Esophagus squamous epithelium (tissue), 4 donors: Measurements from ENCODE around the gene CHST8.

Experiments
- CTCF ChIP-seq, 6 experiments: fragments of 450-650 bp in 4 of 6; fragments of 200-600 bp in 2 of 6; sonication (generic) in 2 of 6; IDR thresholded peaks; one replicate each; pipeline ENCODE4 v1.5.1; 2016 to 2019; ENCODE audit warnings: antibody characterized with exemption in 6 of 6, mild to moderate bottlenecking in 4 of 6, moderate library complexity in 4 of 6
- POLR2A ChIP-seq, 4 donors: fragments of 450-650 bp; IDR thresholded peaks; one replicate each; pipeline ENCODE4 v1.6.1; 2017; ENCODE audit warnings: antibody characterized with exemption in 4 of 4, mild to moderate bottlenecking in 4 of 4, moderate library complexity in 3 of 4

- TF ChIP-seq CTCF (IDR thresholded peaks at IDR 0.05) (no peak), POLR2A (IDR thresholded peaks at IDR 0.05) (no peak)
Measured at GRCh38 chr19:33751436-33751770, 129.7 kb downstream of the CHST8 start.
